HG02981 (cell line): ENCODE results near the gene CENPP.

ENCODE experiments used
- ATAC-seq: cut with Tn5 transposase; IDR thresholded peaks from one replicate; pipeline ENCODE4 v1.9.1; 2021; ENCODE audit warnings: mild to moderate bottlenecking, moderate library complexity; ENCODE audit not compliant: unreplicated experiment

The CENPP gene

GRCh38 chr9:92325269-92325990 lies at the start of gene CENPP, which contains the start of gene NOL8:
Gene CENPP, plus strand, starts transcription at chr9:92325953.
Gene NOL8, minus strand, starts transcription at chr9:92325350. Its CDS starts 1,189 bp downstream, at chr9:92324161.
- ATAC-seq, result peak; percentile 92

DNA sequence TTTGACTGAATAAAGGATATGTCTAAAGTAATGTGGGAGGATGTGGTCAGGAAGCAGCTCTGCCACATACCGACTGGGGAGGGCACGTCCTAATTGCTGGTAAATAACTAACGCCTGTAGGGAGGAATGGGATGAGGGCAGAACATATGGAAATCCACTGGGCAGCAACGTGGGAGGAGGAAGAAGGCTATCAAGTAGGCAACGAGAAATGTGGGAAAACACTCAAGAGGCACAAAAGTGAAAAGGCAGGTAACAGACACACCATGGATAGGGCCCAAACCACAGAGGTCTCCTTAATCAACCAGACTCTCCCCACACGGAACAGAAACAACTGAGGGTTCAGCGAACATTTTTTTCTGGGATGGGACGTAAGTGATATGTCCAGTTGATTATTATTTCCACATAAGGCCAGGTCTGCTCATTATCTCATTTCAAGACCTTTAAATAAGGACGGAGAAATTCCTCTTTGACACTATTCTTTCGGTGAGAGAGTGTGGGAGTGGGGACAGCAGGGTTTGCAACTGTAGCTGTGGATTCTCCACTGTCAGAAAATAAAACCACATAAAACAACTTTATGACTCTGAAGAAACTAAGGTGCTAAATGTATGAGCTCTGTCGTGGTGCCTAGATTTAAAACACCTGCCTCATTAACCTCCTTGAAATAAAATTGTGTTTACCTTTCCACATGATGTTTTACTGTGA lies 49.3 kb upstream of the CENPP start:
- no peak for ATAC-seq

DNA sequence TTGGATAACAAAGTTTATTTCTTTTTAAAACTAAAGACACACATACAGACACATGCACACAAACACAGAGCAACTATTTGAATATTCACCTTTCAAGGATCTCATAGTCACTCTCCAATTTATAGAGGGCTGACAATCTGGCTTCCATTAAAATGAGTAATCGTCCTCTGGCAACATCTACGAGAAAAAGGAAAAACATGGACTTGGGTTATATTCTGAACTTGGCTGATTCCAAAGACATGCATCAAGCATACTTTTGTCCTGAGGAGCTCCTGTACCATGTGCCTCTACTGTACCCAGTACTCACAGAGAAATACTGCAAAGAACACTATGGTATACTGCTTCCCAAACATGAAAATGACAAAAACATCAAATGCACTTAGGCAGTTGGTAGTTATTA lies 47.6 kb upstream of the CENPP start:
- no peak for ATAC-seq

- ATAC-seq, result no peak
These were observed 46.5 kb upstream of the CENPP start for GRCh38 chr9:92279302-92279701.

DNA sequence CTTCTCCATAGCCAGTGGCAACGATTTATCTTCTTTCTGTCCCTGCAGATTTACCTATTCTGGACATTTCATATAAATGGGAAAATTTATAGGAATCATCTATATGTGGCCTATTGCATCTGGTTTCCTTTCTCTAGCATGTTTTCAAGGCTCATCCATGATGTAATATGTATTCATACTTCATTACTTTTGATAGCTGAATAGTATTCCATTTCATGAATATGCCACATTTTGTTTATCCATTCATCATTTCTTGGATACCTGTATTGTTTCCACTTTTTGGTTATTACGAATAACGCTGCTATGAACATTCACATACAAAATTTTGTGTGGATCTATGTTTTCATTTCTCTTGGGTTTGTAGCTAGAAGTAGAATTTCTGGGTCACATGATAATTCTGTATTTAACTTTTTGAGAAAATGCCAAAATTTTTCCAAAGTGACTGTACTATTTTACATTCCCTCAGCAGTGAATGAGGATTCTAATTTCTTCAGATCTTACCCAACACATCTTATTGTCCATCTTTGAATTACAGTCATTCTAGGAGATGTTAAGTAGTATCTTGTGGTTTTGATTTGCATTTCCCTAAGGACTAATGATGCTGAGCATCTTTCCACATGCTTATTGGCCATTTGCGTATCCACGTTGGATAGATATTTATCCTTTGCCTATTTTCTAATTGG lies 35.9 kb upstream of the CENPP start:
- ATAC-seq, result no peak

GRCh38 chr9:92290785-92291429 lies 34.8 kb upstream of the CENPP start:
- ATAC-seq, result no peak

- no peak for ATAC-seq
These were observed 34.2 kb upstream of the CENPP start for GRCh38 chr9:92291577-92291976.

DNA sequence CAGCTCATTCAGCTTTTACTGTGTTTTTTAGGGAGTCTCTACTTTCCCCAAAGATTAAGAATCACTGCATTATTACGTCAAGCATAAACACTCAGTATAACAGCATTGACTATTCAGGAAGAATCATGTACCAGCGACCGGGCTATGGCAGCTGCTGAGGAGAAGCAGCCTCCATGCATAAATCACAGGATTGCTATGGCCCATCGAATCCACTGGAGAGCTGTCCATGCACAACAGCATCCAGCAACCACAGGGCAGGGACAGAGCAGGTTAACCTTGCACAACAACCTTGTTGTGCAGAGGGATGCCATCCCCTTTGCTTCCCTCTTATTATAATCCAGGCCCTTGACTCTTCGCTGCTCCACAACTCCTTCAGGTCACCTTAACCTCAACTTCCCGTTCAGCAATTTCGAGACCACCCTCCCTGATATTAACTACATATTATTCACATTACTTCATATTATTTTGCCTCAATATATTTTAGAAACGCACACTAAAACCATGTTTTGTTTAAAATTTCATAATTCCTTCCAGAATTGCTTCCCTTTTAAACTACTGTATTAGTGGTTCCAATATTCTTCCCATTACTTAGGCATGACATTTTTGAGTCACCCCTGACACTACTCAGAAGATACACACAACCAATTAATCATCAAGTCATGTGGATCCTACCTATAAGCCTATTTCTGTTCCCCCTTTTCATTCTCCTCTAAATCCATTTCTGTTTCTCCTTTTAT lies 33.2 kb upstream of the CENPP start:
- no peak for ATAC-seq

GRCh38 chr9:92293075-92293354 lies 32.7 kb upstream of the CENPP start:
- no peak for ATAC-seq

- peak; percentile 96 for ATAC-seq
These were observed 32.1 kb upstream of the CENPP start, which contains the start of gene IARS1 for GRCh38 chr9:92293452-92294296. Gene IARS1, minus strand, starts transcription at chr9:92293697. Its CDS starts 4,278 bp downstream, at chr9:92289419.

DNA sequence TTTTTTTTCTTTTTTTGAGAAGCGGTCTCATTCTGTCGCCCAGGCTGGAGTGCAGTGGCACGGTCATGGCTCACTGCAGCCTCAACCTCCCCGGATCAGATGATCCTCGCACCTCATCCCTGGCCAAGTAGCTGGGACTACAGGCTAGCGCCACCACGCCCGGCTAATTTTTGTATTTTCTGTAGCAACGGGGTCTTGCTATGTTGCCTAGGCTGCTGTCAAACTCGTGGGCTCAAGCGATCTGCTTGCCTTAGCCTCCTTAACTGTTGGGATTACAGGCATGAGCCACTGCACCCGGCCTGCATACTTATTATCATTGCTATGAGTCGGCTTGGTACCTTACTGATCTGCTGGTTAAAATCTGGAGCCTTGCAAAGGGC lies 31.5 kb upstream of the CENPP start:
- ATAC-seq, result no peak

DNA sequence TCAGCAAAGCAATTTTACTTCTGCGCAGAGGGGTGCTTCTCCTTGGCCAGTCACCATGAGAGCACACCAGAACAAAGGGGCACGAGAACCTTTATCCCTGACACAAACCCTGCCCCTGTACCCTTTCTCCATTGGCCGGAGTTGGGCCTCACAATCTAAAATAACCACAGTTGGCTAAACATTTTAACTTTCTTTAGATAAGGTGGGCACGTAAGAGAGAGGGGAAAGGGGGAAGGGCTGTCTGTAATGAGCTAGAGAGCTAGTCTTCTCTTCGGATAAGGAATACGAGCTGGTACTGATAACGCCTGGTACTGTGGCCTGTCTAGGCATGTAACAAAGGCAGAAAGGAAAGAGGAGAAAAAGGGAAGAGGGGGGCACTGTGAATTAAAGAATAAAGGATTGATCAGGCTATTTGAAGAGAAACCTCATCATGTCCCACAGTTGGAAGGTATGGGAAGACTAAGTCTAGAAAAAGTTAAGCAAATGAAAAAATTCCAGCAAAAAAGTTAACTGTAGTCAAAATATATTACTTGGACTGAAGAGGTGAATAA lies 30.4 kb upstream of the CENPP start:
- no peak for ATAC-seq

DNA sequence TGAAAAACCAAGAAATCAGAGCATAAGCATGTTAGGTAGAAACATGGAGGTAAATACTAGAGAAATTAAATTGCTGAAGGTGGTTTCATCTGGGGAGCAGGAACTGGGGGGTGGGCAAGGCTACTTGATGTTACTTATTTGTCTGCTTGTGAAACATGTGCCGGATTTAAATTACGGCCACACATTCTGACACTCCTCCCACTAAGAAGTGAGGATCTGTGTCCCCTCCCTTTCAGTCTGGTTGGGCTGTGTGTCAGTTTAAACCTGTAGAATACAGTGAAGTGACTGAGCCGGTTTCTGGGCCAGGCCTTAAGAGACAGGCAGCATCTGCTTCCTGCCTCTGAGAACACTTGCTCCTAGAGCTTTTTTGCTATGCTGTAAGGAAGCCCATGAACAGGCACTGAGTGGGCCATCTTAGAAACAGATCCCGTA lies 29.9 kb upstream of the CENPP start:
- no peak for ATAC-seq

DNA sequence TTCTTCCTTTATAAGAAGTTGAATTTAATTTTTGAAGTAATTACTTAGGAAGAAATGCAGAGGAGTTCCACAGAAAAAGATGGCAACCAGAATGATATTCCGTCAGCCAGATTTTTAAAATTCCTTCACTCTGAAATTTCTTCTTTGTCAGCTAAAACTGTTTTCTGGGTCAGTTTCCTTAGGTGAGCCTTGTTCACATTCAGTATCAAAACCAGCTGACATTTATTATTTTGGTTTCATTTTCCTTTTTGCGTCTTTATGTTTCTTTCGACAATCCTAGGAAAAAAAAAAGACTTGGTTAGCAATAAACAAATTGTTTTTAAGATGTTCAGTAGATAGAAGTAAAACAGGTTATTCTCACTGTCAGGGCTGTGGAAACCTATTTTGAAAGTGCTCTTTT lies 28.1 kb upstream of the CENPP start:
- no peak for ATAC-seq

- no peak for ATAC-seq
These were observed 27.7 kb upstream of the CENPP start for GRCh38 chr9:92298036-92298435.

DNA sequence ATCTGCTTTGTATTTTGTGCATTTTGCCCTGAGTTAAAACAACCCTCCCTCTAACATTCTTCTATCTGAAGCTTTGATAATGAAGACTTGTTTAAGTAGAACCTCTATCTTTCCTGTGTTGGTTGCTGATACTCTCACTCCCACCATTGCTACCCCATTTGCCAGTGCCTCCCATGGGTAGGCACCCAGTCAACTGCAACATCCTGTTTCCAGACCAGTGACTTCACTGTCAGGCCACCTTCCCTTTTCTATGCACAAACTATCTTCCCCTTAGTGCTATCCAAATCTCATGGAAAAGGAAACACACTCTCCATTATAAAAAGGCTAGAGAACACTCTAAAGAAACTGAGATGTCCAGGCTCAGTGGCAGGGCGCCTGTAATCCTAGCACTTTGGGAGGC lies 26.6 kb upstream of the CENPP start:
- ATAC-seq, result no peak

DNA sequence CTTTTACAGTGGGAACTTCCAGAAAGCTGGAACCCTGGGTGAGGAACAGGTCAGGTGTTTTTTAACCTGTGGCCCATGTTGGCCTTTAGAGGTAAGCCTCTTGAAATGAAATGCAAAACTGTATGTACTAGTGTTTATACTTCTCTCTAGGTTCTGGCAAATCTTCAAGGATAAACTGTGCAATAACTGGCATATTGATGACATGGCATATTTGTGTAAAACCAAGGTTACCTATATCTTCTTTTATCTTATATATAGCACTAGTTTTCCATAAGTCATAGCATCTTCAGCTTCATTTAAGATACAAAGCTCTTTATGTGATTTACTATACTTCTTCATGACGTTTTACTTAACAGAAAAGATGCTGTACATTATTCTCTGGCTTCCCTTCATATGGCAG lies 24.8 kb upstream of the CENPP start:
- ATAC-seq, result no peak

DNA sequence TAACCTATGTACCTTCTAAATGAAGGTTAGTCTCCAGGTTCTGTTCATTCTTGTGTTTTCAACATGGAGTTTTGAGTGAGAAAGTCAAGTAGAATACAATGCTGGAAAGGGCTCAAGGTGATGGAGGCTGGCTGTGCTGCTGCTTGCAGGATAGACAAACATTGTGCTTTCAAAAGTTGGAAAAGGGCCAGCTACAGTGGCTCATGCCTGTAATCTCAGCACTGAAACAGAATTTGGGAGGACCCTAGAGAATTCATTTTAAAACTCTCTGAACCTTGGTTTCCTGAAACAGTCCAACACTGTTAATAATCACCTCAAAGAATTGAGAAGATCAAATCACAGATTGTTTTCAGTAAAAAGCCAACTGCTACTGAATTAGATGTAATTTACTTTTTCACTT lies 16.9 kb upstream of the CENPP start:
- ATAC-seq, result peak; percentile 48

GRCh38 chr9:92310562-92310961 lies 15.2 kb upstream of the CENPP start:
- no peak for ATAC-seq
